GM18517 (cell line): ENCODE data around the gene WDFY2.

Experiments
- ATAC-seq: cut with Tn5 transposase; IDR thresholded peaks from one replicate; pipeline ENCODE4 v1.9.1; 2021; ENCODE audit warnings: mild to moderate bottlenecking, moderate library complexity; ENCODE audit not compliant: unreplicated experiment

Gene WDFY2

GRCh38 chr13:51763486-51763885 is 179.2 kb downstream of the WDFY2 start:
- ATAC-seq = no peak

GRCh38 chr13:51764184-51765141 is 180.2 kb downstream of the WDFY2 start:
- ATAC-seq = peak; percentile 88

GRCh38 chr13:51765142-51765515 is 180.9 kb downstream of the WDFY2 start:
- no peak for ATAC-seq

GRCh38 chr13:51767100-51767499 is 182.8 kb downstream of the WDFY2 start:
- ATAC-seq = no peak

GRCh38 chr13:51768378-51768921 is 184.2 kb downstream of the WDFY2 start:
- no peak for ATAC-seq

- no peak for ATAC-seq
Observed at GRCh38 chr13:51768976-51769375, 184.7 kb downstream of the WDFY2 start.

- ATAC-seq = no peak
Observed at GRCh38 chr13:51769455-51770127, 185.3 kb downstream of the WDFY2 start.

- no peak for ATAC-seq
Observed at GRCh38 chr13:51770160-51770559, 185.9 kb downstream of the WDFY2 start.

- ATAC-seq = no peak
Observed at GRCh38 chr13:51770681-51771417, 186.6 kb downstream of the WDFY2 start.

- no peak for ATAC-seq
Observed at GRCh38 chr13:51771418-51772104, 187.3 kb downstream of the WDFY2 start.

GRCh38 chr13:51772105-51772455 is 187.8 kb downstream of the WDFY2 start:
- no peak for ATAC-seq

- no peak for ATAC-seq
Observed at GRCh38 chr13:51772781-51773180, 188.5 kb downstream of the WDFY2 start.

GRCh38 chr13:51773515-51773914 is 189.3 kb downstream of the WDFY2 start:
- ATAC-seq = no peak

GRCh38 chr13:51776179-51776578 is 191.9 kb downstream of the WDFY2 start:
- no peak for ATAC-seq

- no peak for ATAC-seq
Observed at GRCh38 chr13:51777921-51778320, 193.7 kb downstream of the WDFY2 start.

- no peak for ATAC-seq
Observed at GRCh38 chr13:51778392-51778791, 194.1 kb downstream of the WDFY2 start.

GRCh38 chr13:51780099-51780498 is 195.8 kb downstream of the WDFY2 start:
- no peak for ATAC-seq

- ATAC-seq = peak; percentile 63
Observed at GRCh38 chr13:51781246-51782022, 197.2 kb downstream of the WDFY2 start.

GRCh38 chr13:51782026-51782710 is 197.9 kb downstream of the WDFY2 start:
- ATAC-seq = no peak
